ENCODE measurements around the gene C6orf47. TPM values are rescaled to one million over a fixed set of nuclear protein-coding genes. Genes with fewer than 3 reads are reported as not detected.

The C6orf47 gene
- total and polyA plus RNA-seq, 2 of the 8 experiments (the other 6 are each of a cell fraction or from before 2014, with no cell fraction given) = 4.7 to 14.6 TPM

DNA sequence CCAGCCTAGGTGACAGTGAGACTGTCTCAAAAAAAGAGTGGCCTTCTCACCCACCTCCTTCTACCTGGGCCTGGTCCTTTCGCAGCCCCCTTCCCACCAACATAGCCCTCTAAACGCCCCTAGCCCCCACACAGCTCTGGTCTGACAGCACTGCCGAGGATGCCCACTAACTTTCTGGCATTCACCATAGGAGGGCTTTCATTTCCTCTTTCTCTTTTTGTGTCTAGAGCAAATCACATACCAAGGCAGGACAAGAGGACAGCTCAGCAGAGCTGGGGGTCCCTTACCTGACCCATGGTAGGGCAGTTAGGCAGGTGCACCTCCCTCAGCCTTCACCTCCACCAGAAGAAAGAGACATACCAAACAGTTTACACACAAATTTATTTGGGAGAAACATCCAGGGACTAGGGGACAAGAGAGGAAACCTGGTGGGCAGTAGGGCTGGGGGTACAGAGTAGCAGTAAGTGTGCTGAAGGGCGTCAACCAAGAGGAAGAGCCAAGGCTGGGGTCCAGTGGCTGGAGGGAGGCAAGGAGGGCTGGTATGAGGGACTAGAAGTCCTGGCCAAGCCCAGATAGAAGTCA lies 15.8 kb upstream of the C6orf47 start:
- ChIA-PET POLR2A (ENCODE audit: partially characterized antibody) (interaction anchor here (1.2 to 2.0 kb wide), 4 partner anchors 9 to 158 kb away, joined by 4 to 8 read pairs (median 4); no protein-coding TSS in a partner anchor), CTCF (ENCODE audit: partially characterized antibody) (no interaction called here)
- Histone ChIP-seq H2BK12ac (ENCODE audit: low read depth, low read length) (no peak overlapping the region), H3K9ac (replicated peaks in 1 of 4; ENCODE audit: extremely low read depth in 1 of 4, low read depth in 3 of 4, low read length in 3 of 4) (no peak overlapping the region), H3K27ac (ENCODE audit: low read depth, low read length) (no peak overlapping the region), H3K36me3 (ENCODE audit: control insufficient read depth in 2 of 4, insufficient read depth in 4 of 4, low read length in 3 of 4) (peaks cover 2 to 9% (median 8%) of the 10 kb centered on the region in 4 experiments; a peak in 6 of 8 replicates), H3K4me3 (ENCODE audit: extremely low read depth in 1 of 4, insufficient read depth in 2 of 4, low read depth in 3 of 4, low read length in 4 of 4) (no peak overlapping the region), H3K23ac (ENCODE audit: insufficient read length) (no peak overlapping the region), H3K23me2 (ENCODE audit: low read depth, low read length) (peaks cover 4% of the 10 kb centered on the region; the same call in 1 of the 2 replicates), H4K8ac (ENCODE audit: extremely low read depth, insufficient read depth, low read length) (no peak overlapping the region), H4K91ac (replicated peaks; ENCODE audit: insufficient read length, low read length) (no peak overlapping the region), H2BK5ac (ENCODE audit: low read depth, low read length) (no peak overlapping the region), H2BK15ac (ENCODE audit: low read length) (no peak overlapping the region), H3K9me3 (ENCODE audit: insufficient read depth in 2 of 2, low read depth in 1 of 2, low read length in 1 of 2) (peaks cover 0 to 2% of the 10 kb centered on the region in 2 experiments; a peak in 1 of 4 replicates), H3K79me2 (ENCODE audit: control insufficient read depth in 1 of 2, insufficient read depth in 2 of 2, low read length in 2 of 2) (no peaks in the 10 kb centered on the region), H4K20me1 (replicated peaks in 1 of 2; ENCODE audit: control insufficient read depth in 1 of 2, insufficient read depth in 2 of 2, low read length in 2 of 2) (no peaks in the 10 kb centered on the region), H2BK120ac (replicated peaks; ENCODE audit: low read depth, low read length) (no peak overlapping the region), H2BK20ac (ENCODE audit: low read length) (no peak overlapping the region), H3K4me2 (ENCODE audit: insufficient read depth in 1 of 2, low read depth in 2 of 2, low read length in 2 of 2) (no peak overlapping the region), H3K56ac (replicated peaks; ENCODE audit: insufficient read length, low read depth, low read length) (no peak overlapping the region), H3K4me1 (replicated peaks in 1 of 4; ENCODE audit: control insufficient read depth in 3 of 4, insufficient read depth in 4 of 4, low read length in 3 of 4) (peaks cover 0 to 7% (median 2%) of the 10 kb centered on the region in 4 experiments; a peak in 4 of 7 replicates), H3K79me1 (ENCODE audit: low read depth, low read length) (no peaks in the 10 kb centered on the region), H2AFZ (ENCODE audit: low read length) (no peak overlapping the region), H2AK5ac (ENCODE audit: low read depth, low read length) (no peak overlapping the region), H3K27me3 (replicated peaks in 1 of 4; ENCODE audit: control insufficient read depth in 3 of 4, extremely low read depth in 1 of 4, insufficient read depth in 3 of 4, low read length in 3 of 4) (peaks cover 0 to 3% (median 2%) of the 10 kb centered on the region in 4 experiments; a peak in 4 of 7 replicates), H3K4ac (replicated peaks; ENCODE audit: insufficient read length, low read depth, low read length) (no peak overlapping the region), H3K18ac (ENCODE audit: extremely low read depth, low read length) (no peak overlapping the region), H4K5ac (ENCODE audit: insufficient read length, low read depth, low read length) (no peak overlapping the region), H3K14ac (ENCODE audit: insufficient read length) (no peak overlapping the region)
- WGBS, 2 experiments (ENCODE audit: extremely low coverage in 1 of 2, insufficient coverage in 1 of 2, insufficient read length in 1 of 2, insufficient replicate concordance in 2 of 2, low coverage in 1 of 2, low lambda C conversion rate in 2 of 2, missing lambda C conversion rate in 1 of 2) = 86% methylated on average over 4 of the region's 4 CpGs; no CpG with 5 or more reads in 1 of the 2 experiments
- no peak for FAIRE-seq
- DNase-seq (ENCODE audit: low read depth in 1 of 2, low spot score in 2 of 2) = no peak
- TF ChIP-seq POU5F1 (IDR thresholded peaks at IDR 0.05; ENCODE audit: low read depth, low read length) (no peak), CHD1 (IDR thresholded peaks at IDR 0.05; ENCODE audit: low read depth, low read length) (no peak), SP4 (IDR thresholded peaks at IDR 0.05; ENCODE audit: low read length) (no peak), TEAD4 (IDR thresholded peaks at IDR 0.05; ENCODE audit: low read depth, low read length) (no peak), SIX5 (IDR thresholded peaks at IDR 0.05; ENCODE audit: low read depth, low read length) (no peak), SIN3A (conservative IDR thresholded peaks at IDR 0.05 in 1 of 2, IDR thresholded peaks at IDR 0.05 in 1 of 2; ENCODE audit: low read depth in 1 of 2, low read length in 2 of 2) (no peak), KDM4A (IDR thresholded peaks at IDR 0.05; ENCODE audit: low read depth, low read length, severe bottlenecking) (no peak), TBP (IDR thresholded peaks at IDR 0.05; ENCODE audit: low read depth, low read length) (no peak)
- TF ChIP-seq, protein P1, sequence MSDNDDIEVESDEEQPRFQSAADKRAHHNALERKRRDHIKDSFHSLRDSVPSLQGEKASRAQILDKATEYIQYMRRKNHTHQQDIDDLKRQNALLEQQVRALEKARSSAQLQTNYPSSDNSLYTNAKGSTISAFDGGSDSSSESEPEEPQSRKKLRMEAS (IDR thresholded peaks at IDR 0.05) = no peak
- TF ChIP-seq, protein P2, sequence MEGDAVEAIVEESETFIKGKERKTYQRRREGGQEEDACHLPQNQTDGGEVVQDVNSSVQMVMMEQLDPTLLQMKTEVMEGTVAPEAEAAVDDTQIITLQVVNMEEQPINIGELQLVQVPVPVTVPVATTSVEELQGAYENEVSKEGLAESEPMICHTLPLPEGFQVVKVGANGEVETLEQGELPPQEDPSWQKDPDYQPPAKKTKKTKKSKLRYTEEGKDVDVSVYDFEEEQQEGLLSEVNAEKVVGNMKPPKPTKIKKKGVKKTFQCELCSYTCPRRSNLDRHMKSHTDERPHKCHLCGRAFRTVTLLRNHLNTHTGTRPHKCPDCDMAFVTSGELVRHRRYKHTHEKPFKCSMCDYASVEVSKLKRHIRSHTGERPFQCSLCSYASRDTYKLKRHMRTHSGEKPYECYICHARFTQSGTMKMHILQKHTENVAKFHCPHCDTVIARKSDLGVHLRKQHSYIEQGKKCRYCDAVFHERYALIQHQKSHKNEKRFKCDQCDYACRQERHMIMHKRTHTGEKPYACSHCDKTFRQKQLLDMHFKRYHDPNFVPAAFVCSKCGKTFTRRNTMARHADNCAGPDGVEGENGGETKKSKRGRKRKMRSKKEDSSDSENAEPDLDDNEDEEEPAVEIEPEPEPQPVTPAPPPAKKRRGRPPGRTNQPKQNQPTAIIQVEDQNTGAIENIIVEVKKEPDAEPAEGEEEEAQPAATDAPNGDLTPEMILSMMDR (IDR thresholded peaks at IDR 0.05; ENCODE audit: control extremely low read depth in 1 of 3, insufficient read depth in 1 of 3, low read depth in 1 of 3, low read length in 3 of 3) = no peak
